ENCODE results near the gene PSG4. TPM values are rescaled to one million over a fixed set of nuclear protein-coding genes. Genes with fewer than 3 reads are reported as not detected.

Gene PSG4
- total RNA-seq, 1 donor from 2014 or later, result not detected

DNA sequence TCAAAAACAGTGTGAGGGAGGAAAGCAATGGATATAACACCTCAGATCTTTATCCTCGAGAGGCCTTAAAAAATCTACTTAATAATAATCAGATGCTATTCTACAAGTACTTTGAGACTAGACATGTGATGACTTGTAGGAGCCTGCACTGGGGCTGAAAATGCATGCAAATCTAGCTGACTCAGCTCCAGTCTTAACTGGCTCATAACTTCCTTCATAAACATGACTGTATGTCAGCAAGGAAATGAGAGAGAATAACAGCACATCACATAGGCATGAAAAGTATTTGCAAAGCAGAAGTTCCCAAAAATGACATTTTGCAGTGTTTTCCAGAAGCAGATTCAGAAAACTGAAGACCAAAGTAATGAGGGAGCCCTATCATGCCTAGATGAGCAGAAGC is 57.2 kb downstream of the PSG4 start:
- intact Hi-C loops (cut with DNase I), result no loop called here
- ATAC-seq (ENCODE audit: poor library complexity), result no peak
- DNase-seq, result no peak

Other genes with a start within 250 kb of the PSG4 start
- gene PSG11, start 179.2 kb downstream of the PSG4 start, total RNA-seq, result not detected
- not detected for gene PSG2, start 122.9 kb downstream of the PSG4 start, total RNA-seq
- gene PSG5, start 19.1 kb downstream of the PSG4 start, total RNA-seq, result not detected
- gene PSG9, start 63.9 kb upstream of the PSG4 start, total RNA-seq, result not detected
- gene CD177, start 148.0 kb upstream of the PSG4 start, total RNA-seq, result 0.32 TPM
- gene TEX101, start 209.3 kb upstream of the PSG4 start, total RNA-seq, result not detected

Measured in Right ventricle myocardium superior (tissue), 1 donor.